WERI-Rb-1 (cell line): ENCODE results near the gene TYR.
A peak's percentile ranks its signal among the peaks of the same experiment; 100 is the strongest.

Experiments used
- DNase-seq: peaks from one replicate; pipeline ENCODE4 v3.0.0-alpha.2; 2020
- H3K27ac ChIP-seq: fragments of 250-450 bp; sonication (Bioruptor Pico); 2 replicates; pipeline ENCODE4 v1.5.1; 2020; ENCODE audit warnings: mild to moderate bottlenecking, moderate library complexity
- H3K27me3 ChIP-seq: fragments of 250-450 bp; sonication (Bioruptor Pico); 2 replicates; pipeline ENCODE4 v1.5.1; 2021; ENCODE audit warnings: mild to moderate bottlenecking, low read depth, moderate library complexity; ENCODE audit not compliant: insufficient read depth, severe bottlenecking
- H3K36me3 ChIP-seq: fragments of 250-450 bp; sonication (Bioruptor Pico); 2 replicates; pipeline ENCODE4 v1.5.1; 2020; ENCODE audit warnings: mild to moderate bottlenecking, moderate library complexity
- H3K4me3 ChIP-seq: 2 replicates; pipeline ENCODE4 v1.5.1; 2011; ENCODE audit warnings: low read depth, mild to moderate bottlenecking, control low read depth, low read length
- H3K9me3 ChIP-seq: fragments of 250-450 bp; sonication (Bioruptor Pico); 2 replicates; pipeline ENCODE4 v1.5.1; 2021; ENCODE audit warnings: mild to moderate bottlenecking, moderate library complexity; ENCODE audit not compliant: severe bottlenecking
- TF ChIP-seq, protein P1 (sequence below): IDR thresholded peaks from 2 replicates; pipeline ENCODE4 v1.5.1; 2011; ENCODE audit warnings: low read depth, mild to moderate bottlenecking, control low read depth, inconsistent platforms, low read length

TYR gene

DNA sequence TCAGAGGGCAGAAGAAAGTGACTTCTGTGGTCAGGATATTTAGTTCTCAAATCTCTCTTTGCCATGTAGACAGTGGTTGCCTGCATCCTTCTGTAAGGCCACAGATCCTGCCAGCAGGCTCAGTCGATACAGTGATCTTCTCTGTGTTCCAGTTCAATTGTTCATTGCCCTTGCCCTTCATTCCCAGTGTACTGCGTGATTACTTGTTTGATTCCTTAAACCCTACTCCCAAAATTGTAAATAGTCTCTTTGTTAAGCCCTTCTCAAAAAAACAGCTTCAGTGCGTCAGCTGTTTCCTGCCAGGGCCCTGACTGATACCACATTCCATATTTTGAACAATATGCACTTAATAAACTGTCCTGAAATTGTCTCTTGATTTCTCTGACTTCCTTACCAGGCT is 9.3 kb upstream of the TYR start:
- TF ChIP-seq, protein P1, sequence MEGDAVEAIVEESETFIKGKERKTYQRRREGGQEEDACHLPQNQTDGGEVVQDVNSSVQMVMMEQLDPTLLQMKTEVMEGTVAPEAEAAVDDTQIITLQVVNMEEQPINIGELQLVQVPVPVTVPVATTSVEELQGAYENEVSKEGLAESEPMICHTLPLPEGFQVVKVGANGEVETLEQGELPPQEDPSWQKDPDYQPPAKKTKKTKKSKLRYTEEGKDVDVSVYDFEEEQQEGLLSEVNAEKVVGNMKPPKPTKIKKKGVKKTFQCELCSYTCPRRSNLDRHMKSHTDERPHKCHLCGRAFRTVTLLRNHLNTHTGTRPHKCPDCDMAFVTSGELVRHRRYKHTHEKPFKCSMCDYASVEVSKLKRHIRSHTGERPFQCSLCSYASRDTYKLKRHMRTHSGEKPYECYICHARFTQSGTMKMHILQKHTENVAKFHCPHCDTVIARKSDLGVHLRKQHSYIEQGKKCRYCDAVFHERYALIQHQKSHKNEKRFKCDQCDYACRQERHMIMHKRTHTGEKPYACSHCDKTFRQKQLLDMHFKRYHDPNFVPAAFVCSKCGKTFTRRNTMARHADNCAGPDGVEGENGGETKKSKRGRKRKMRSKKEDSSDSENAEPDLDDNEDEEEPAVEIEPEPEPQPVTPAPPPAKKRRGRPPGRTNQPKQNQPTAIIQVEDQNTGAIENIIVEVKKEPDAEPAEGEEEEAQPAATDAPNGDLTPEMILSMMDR = no peak
- Histone ChIP-seq H3K27ac (no peak overlapping the region), H3K9me3 (no peaks in the 10 kb centered on the region), H3K36me3 (no peaks in the 10 kb centered on the region), H3K27me3 (no peaks in the 10 kb centered on the region), H3K4me3 (no peak overlapping the region)
- no peak for DNase-seq

DNA sequence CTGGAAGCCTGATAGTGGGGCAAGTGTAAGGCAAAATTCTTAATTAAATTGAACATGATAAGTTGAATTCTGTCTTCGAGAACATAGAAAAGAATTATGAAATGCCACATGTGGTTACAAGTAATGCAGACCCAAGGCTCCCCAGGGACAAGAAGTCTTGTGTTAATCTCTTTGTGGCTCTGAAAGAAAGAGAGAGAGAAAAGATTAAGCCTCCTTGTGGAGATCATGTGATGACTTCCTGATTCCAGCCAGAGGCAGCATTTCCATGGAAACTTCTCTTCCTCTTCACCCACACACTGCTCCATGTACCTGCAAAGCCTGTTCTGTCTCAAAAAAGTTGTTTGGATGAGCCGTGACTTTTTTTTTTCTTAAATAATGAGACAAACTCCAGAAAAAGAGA is 1.9 kb upstream of the TYR start:
- H3K36me3 ChIP-seq = no peaks in the 10 kb centered on the region
- peak; percentile 13 for DNase-seq
- H3K4me3 ChIP-seq = no peak overlapping the region
- TF ChIP-seq, protein P1 = no peak
- no peaks in the 10 kb centered on the region for H3K27me3 ChIP-seq
- H3K27ac ChIP-seq = no peak overlapping the region
- H3K9me3 ChIP-seq = no peaks in the 10 kb centered on the region

DNA sequence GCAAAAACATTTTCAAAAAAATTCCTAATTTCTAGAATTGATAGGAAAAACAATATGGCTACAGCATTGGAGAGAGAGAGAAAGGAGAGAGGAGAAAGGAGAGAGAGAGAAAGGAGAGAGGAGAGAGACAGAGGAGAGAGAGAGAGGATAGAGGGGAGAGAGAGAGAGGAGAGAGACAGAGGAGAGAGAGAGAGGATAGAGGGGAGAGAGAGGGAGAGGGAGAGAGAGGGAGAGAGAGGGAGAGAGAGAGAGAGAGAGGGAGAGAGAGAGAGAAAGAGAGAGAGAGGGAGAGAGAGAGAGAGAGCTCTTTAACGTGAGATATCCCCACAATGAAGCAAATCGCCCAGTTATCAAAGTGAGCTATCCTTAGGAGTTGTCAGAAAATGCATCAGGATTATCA is 737 bp upstream of the TYR start:
- TF ChIP-seq, protein P1 = no peak
- DNase-seq = no peak
- Histone ChIP-seq H3K27me3 (no peaks in the 10 kb centered on the region), H3K9me3 (no peaks in the 10 kb centered on the region), H3K36me3 (no peaks in the 10 kb centered on the region), H3K27ac (no peak overlapping the region), H3K4me3 (no peak overlapping the region)

DNA sequence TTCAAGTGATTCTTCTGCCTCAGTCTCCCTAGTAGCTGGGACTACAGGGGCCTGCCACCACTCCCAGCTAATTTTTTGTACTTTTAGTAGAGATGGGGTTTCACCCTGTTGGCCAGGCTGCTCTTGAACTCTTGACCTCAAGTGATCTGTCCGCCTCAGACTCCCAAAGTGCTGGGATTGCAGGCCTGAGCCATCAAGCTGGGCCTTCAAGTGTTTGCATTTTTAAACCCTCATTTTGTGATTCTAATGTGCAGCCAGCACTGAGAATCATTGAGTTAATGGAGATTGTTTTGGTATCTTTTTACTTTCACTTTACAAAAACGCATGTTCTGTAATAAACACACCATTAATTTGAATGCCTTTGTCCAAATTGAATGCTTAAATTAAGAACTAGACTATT is 3.4 kb downstream of the TYR start:
- no peak for DNase-seq
- Histone ChIP-seq H3K4me3 (no peak overlapping the region), H3K27me3 (no peaks in the 10 kb centered on the region), H3K9me3 (no peaks in the 10 kb centered on the region), H3K27ac (no peak overlapping the region), H3K36me3 (no peaks in the 10 kb centered on the region)
- TF ChIP-seq, protein P1 = no peak

DNA sequence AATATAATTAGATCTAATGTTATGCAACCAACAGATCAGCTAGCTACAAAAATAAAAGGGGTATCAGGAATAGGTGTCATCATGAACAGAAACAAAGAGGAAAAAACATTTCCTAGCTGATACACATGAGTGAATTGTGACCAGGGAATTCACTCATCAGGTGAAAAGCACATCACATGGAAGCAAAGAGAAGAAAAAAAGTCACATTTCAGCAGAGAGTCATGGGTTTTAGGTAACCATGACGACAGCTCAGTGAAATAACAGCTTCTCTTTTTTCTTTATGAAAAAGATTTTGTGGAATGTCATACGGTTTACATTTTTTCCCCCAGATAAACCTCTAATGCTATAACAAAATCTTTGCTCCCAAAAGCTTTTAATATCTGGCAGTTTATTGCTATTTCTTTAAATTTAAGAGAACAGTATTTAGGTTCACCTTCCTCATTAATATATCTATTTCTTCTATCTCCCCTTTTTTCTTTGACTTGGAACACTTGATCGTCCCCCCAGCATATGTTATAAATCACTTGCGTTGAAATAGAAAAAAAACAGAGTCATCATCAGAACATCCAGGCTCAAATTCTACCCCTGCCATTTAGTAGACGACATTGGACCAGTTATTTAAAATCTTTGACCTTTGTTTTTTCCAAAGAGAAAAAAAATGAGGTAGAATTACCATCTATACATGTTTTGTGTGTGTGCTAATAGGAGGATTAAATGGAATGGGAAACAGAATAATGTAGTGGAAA is 5.3 kb downstream of the TYR start:
- no peaks in the 10 kb centered on the region for H3K27me3 ChIP-seq
- no peak overlapping the region for H3K4me3 ChIP-seq
- H3K36me3 ChIP-seq = no peaks in the 10 kb centered on the region
- no peak for DNase-seq
- H3K9me3 ChIP-seq = no peaks in the 10 kb centered on the region
- TF ChIP-seq, protein P1 = no peak
- H3K27ac ChIP-seq = no peak overlapping the region

DNA sequence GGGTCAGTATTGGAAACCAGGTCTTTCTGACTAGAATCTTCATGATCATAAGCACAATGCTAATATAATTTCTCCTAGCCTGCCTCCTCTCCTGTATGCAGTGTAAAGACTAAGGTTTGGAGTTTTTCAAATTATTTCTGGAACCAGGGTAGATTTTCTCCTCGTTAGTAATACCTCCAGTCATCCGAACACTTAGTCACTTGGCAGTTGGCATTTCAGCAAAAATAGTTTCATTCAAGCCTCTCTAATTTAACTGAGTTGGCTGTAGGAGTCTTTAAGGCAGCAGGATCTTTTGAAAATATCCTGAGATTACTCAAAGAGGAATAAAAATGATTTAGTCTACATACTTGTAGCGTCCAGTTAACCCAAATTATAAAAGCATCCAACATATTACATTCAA is 6.3 kb downstream of the TYR start:
- Histone ChIP-seq H3K9me3 (no peaks in the 10 kb centered on the region), H3K36me3 (no peaks in the 10 kb centered on the region), H3K4me3 (no peak overlapping the region), H3K27ac (no peak overlapping the region), H3K27me3 (no peaks in the 10 kb centered on the region)
- TF ChIP-seq, protein P1 = no peak
- no peak for DNase-seq
